ENCODE results near the gene CABP4. TPM values are rescaled to one million over a fixed set of nuclear protein-coding genes. Genes with fewer than 3 reads are reported as not detected.

Gene CABP4
- total RNA-seq, 1 donor from 2014 or later = 3.2 TPM

DNA sequence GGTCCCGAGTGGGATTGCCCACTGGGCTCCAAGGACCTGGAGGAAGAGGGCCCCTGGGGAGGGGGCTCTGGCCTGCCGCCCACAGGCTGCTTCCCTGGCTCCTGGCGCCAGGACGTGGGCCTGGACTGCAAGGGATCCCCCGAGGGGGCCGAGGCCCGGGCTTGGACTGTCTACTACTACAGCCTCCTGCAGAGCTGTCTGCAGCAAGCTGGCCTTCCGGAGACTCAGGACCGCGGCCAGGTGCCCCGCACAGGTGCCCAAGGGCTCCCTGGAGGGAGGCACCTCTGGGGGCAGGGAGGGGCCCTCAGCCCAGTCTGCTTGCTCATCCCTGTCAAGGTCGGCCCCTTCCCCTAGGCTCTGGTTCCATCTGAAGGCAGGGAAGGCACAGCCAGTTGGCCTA is 37.7 kb upstream of the CABP4 start:
- DNase-seq (no peak), ATAC-seq (no peak)
- Histone ChIP-seq H3K27ac (no peak overlapping the region), H3K36me3 (no peaks in the 10 kb centered on the region), H3K4me3 (no peak overlapping the region), H3K27me3 (no peaks in the 10 kb centered on the region), H3K4me1 (peaks cover 40% of the 10 kb centered on the region), H3K9me3 (no peaks in the 10 kb centered on the region)
- TF ChIP-seq, protein P1, sequence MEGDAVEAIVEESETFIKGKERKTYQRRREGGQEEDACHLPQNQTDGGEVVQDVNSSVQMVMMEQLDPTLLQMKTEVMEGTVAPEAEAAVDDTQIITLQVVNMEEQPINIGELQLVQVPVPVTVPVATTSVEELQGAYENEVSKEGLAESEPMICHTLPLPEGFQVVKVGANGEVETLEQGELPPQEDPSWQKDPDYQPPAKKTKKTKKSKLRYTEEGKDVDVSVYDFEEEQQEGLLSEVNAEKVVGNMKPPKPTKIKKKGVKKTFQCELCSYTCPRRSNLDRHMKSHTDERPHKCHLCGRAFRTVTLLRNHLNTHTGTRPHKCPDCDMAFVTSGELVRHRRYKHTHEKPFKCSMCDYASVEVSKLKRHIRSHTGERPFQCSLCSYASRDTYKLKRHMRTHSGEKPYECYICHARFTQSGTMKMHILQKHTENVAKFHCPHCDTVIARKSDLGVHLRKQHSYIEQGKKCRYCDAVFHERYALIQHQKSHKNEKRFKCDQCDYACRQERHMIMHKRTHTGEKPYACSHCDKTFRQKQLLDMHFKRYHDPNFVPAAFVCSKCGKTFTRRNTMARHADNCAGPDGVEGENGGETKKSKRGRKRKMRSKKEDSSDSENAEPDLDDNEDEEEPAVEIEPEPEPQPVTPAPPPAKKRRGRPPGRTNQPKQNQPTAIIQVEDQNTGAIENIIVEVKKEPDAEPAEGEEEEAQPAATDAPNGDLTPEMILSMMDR (IDR thresholded peaks at IDR 0.05) = no peak
- intact Hi-C loops (cut with DNase I) = no loop called here

DNA sequence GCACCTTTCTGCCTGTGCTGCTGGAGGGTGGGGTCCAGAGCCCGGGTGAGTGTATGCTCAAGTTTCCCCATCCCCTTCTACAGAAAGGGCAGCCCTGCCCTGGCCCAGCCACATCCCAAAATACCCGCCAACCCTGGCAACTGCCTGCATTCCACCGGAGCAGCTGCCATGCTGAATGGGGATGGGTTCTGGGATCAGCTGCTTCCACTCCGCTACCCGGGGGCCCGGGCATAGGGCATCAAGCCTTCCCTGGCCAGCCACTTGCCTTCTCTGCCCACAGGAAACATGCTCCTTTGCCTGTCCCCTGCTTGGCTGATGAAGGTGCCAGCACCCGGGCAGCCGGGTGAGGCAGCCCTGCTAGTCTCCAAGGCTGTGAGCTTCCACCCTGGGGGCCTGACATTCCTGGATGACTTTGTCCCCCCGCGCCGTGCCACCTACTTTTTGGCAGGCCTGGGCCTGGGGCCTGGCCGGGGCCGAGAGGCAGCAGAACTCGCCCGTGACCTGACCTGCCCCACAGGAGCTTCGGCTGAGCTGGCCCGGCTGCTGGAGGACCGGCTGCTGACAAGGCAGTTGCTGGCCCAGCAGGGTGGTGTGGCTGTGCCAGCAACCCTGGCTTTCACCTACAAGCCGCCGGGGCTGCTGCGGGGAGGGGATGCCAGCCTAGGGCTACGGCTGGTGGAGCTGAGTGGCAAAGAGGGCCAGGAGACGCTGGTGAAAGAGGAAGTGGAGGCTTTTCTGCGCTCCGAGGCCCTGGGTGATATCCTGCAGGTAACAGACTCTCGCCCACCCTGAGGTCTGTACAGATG is 36.5 kb upstream of the CABP4 start:
- DNase-seq = no peak
- H3K4me3 ChIP-seq = no peak overlapping the region

DNA sequence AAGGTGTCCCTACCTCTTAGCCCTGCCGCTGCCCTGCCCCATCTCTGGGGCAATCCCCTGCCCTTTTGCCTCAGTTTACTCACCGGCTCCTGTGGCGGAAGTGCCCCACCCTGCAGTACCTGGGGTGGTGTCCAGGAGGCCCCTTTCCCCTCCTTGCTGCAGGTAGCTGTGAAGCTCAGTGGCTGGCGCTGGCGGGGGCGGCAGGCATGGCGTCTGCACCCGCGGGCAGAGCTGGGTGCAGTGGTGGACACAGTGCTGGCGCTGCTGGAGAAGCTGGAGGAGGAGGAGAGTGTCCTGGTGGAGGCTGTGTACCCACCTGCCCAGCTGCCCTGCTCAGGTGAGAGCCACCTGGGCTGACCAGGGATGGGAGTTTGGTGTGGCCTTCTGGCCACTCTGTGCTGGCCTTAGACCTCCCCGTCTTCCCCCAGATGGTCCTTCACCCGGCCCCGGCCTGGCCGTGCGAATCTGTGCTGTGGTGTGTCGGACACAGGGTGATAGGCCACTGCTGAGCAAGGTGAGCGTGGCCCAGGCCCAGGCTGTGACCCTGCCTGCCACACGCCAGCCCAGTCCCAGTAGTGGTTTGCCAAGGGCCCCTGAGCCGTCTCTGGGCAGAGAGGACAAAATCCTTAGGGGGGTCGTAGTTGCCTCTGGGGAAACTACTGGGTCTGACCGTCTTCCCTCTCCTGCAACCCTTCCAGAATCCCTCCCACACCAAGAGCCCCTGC is 35.7 kb upstream of the CABP4 start:
- Histone ChIP-seq H3K36me3 (no peaks in the 10 kb centered on the region), H3K27me3 (no peaks in the 10 kb centered on the region), H3K27ac (peak overlapping the region; percentile 79), H3K4me3 (no peak overlapping the region), H3K4me1 (peaks cover 40% of the 10 kb centered on the region), H3K9me3 (no peaks in the 10 kb centered on the region)
- TF ChIP-seq, protein P1 (IDR thresholded peaks at IDR 0.05) = no peak
- intact Hi-C loops (cut with DNase I) = no loop called here
- ATAC-seq (no peak), DNase-seq (no peak)

More for the DNA sequence above, 36.5 kb upstream of the CABP4 start:
- ATAC-seq = no peak
- intact Hi-C loops (cut with DNase I) = no loop called here
- TF ChIP-seq, protein P1 (IDR thresholded peaks at IDR 0.05) = no peak
- H3K27ac ChIP-seq = no peak overlapping the region
- no peaks in the 10 kb centered on the region for H3K36me3 ChIP-seq
- H3K9me3 ChIP-seq = no peaks in the 10 kb centered on the region
- peaks cover 40% of the 10 kb centered on the region for H3K4me1 ChIP-seq
- no peaks in the 10 kb centered on the region for H3K27me3 ChIP-seq

DNA sequence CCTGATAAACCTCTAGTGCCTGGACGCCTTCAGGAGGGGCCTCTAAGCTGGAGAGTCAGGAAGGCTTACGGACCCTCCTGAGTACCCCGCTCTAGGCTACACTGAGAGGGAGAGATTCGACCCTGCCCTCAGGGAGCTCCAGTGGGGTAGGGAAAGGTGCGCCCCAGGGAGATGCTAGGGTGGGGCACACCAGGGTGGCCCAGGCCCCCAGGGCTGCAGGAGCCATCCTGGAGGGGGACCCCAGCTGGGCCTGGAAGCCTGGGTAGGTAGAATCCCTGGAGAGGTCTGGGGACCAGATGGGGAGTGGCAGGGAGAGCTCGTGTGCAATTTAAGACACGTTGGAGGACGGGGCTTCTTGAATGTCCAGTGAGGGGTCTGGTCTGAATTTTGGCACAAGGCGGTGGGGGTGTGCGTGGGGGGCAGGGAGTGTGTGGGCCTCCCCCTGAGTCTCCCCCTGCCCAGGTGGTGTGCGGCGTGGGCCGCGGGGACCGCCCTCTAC is 35.0 kb upstream of the CABP4 start:
- H3K9me3 ChIP-seq = no peaks in the 10 kb centered on the region
- peak overlapping the region; percentile 79 for H3K27ac ChIP-seq
- no peaks in the 10 kb centered on the region for H3K36me3 ChIP-seq
- no peak for ATAC-seq
- DNase-seq = no peak
- peak overlapping the region; percentile 54 for H3K4me3 ChIP-seq
- TF ChIP-seq, protein P1 (IDR thresholded peaks at IDR 0.05) = no peak
- H3K27me3 ChIP-seq = no peaks in the 10 kb centered on the region
- intact Hi-C loops (cut with DNase I) = no loop called here
- peaks cover 35% of the 10 kb centered on the region for H3K4me1 ChIP-seq

DNA sequence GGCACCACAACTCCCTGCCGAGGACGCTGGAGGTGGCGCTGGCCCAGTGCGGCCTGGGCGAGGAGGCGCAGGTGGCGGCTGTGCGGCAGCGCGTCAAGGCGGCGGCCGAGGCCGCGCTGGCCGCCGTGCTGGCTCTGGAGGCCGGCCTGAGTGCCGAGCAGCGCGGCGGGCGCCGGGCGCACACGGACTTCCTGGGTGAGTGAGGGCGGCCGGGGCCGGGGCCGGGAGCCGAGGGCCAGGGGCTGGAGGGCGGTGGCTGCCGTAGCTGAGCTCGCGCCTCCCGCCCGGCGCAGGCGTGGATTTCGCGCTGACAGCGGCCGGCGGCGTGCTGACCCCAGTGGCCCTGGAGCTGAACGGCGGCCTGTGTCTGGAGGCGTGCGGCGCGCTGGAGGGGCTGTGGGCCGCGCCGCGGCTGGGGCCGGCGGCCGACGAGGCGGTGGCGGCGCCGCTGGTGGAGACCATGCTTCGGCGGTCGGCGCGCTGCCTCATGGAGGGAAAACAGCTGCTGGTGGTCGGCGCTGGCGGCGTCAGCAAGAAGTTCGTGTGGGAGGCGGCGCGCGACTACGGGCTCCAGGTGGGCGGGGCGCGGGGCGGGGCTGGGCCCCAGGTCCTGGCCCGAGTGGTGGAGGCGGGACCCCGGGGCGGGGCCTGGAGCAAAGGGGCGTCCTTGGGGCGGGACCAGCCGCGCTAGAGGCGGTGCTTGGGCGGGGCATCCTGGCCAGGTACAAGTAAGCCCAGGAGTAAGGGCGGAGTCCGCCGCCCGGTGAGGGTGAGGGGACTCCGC is 34.3 kb upstream of the CABP4 start:
- Histone ChIP-seq H3K4me1 (peaks cover 32% of the 10 kb centered on the region), H3K27ac (peak overlapping the region; percentile 79), H3K36me3 (no peaks in the 10 kb centered on the region), H3K4me3 (peak overlapping the region; percentile 54), H3K27me3 (no peaks in the 10 kb centered on the region), H3K9me3 (no peaks in the 10 kb centered on the region)
- intact Hi-C loops (cut with DNase I) = no loop called here
- TF ChIP-seq, protein P1 (IDR thresholded peaks at IDR 0.05) = no peak
- ATAC-seq = peak; percentile 96
- DNase-seq = peak; percentile 99
